Small intestine (tissue), 7 donors: Measurements from ENCODE around the gene ZSWIM4. TPM values are rescaled to one million over a fixed set of nuclear protein-coding genes. Genes with fewer than 3 reads are reported as not detected.
"Not testable (repeated sequence)": the region's sequence is repeated elsewhere in the genome, so short reads cannot be mapped to it uniquely, and the experiment has no call there.

Experiments
- DNase-seq, 2 donors: peaks; one replicate each; pipeline versions ENCODE4 v3.0.0 to v3.0.0-alpha.2; 2013
- FAIRE-seq: peaks from 2 replicates; lab custom pipeline; 2012; peaks lifted over from hg19 to GRCh38; lab: Jason Lieb, UNC
- H3K27ac ChIP-seq, 3 donors: one replicate each; pipeline ENCODE4 v1.5.1; 2013; ENCODE audit warnings: low read length in 2 of 3, mild to moderate bottlenecking in 2 of 3, control low read depth in 1 of 3, inconsistent platforms in 1 of 3, low read depth in 1 of 3, moderate library complexity in 1 of 3
- H3K27me3 ChIP-seq, 3 donors: one replicate each; pipeline ENCODE4 v1.6.1; 2013; ENCODE audit warnings: low read length in 3 of 3, inconsistent platforms in 1 of 3; ENCODE audit not compliant: control insufficient read depth in 3 of 3, insufficient read depth in 3 of 3
- H3K36me3 ChIP-seq, 3 donors: one replicate each; pipeline ENCODE4 v1.6.1; 2013; ENCODE audit warnings: low read length in 3 of 3, inconsistent platforms in 1 of 3, low read depth in 1 of 3, mild to moderate bottlenecking in 1 of 3, moderate library complexity in 1 of 3; ENCODE audit not compliant: control insufficient read depth in 3 of 3, insufficient read depth in 2 of 3
- H3K4me1 ChIP-seq, 3 donors: one replicate each; pipeline ENCODE4 v1.6.1; 2013; ENCODE audit warnings: low read length in 2 of 3, inconsistent platforms in 1 of 3, low read depth in 1 of 3, mild to moderate bottlenecking in 1 of 3, moderate library complexity in 1 of 3; ENCODE audit not compliant: control insufficient read depth in 3 of 3, insufficient read depth in 2 of 3
- H3K4me3 ChIP-seq, 3 donors: one replicate each; pipeline ENCODE4 v1.5.1; 2013; ENCODE audit warnings: low read length in 3 of 3, control low read depth in 1 of 3, inconsistent platforms in 1 of 3, low read depth in 1 of 3, mild to moderate bottlenecking in 1 of 3, moderate library complexity in 1 of 3
- H3K9me3 ChIP-seq, 2 donors: one replicate each; pipeline ENCODE4 v1.6.1; 2013; ENCODE audit warnings: low read depth in 1 of 2, low read length in 1 of 2; ENCODE audit not compliant: control insufficient read depth in 2 of 2, insufficient read depth in 1 of 2
- WGBS, 3 donors: extraction: QIAGEN DNeasy Blood & Tissue Kit; methylation state at CpG; one replicate each; pipeline ENCODE4 v1.1.7; 2013; 5-methylcytosine and 5-hydroxymethylcytosine counted together
- polyA plus RNA-seq, 4 donors: library from polyadenylated mRNA; stranded (reverse) in 3 of 4; unstranded in 1 of 4; fragments of 200-250 nt in 3 of 4; fragments of 120-200 nt in 1 of 4; gene quantifications; one replicate each; pipeline versions ENCODE4 v1.2.1 to v1.2.3, GENCODE V29; 2013
- donor health status: healthy with polysubstance abuse.
- donor health status: control.
- donor health status: control.
- donor health status: Bipolar disorder and iron deficiency.
- donor health status: healthy.

The ZSWIM4 gene
- polyA plus RNA-seq, 4 donors = 0.45 to 4.0 (median 1.8) TPM

DNA sequence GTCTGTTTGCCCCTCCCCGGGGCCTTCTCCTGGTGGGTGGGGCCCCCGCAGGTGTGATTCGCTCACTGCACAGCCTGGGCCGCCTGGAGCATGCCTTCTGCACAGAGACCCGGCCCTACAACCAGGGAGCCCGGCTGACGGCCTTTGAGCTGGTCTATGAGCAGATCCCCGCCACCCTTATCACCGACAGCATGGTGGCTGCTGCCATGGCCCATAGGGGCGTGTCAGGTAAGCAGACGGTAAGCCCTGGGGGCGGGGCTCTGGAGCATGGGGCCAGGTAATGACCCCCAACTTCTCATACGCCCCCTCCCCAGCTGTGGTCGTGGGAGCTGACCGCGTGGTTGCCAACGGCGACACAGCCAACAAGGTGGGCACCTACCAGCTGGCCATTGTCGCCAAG, 26.7 kb upstream of the ZSWIM4 start:
- FAIRE-seq (no peak), DNase-seq (no peak)
- H3K36me3 ChIP-seq = peaks cover 0 to 60% (median 10%) of the 10 kb centered on the region in 3 donors
- no peaks in the 10 kb centered on the region for H3K27me3 ChIP-seq
- WGBS, 3 donors = 86 to 92% (median 89%) methylated on average over 19 of the region's 19 CpGs
- no peaks in the 10 kb centered on the region for H3K9me3 ChIP-seq
- H3K4me1 ChIP-seq = peaks cover 0 to 9% (median 0%) of the 10 kb centered on the region in 3 donors
- H3K4me3 ChIP-seq = no peak overlapping the region
- H3K27ac ChIP-seq = no peak overlapping the region

GRCh38 chr19:13770013-13770635, 25.1 kb upstream of the ZSWIM4 start:
- H3K4me3 ChIP-seq = no peak overlapping the region
- no peak overlapping the region for H3K27ac ChIP-seq
- WGBS, 3 donors = 89 to 91% (median 89%) methylated on average over 16 of the region's 16 CpGs
- no peak for FAIRE-seq
- H3K27me3 ChIP-seq = no peaks in the 10 kb centered on the region
- H3K36me3 ChIP-seq = peaks cover 0 to 61% (median 10%) of the 10 kb centered on the region in 3 donors
- H3K9me3 ChIP-seq = no peaks in the 10 kb centered on the region
- no peak for DNase-seq
- peaks cover 0 to 3% (median 0%) of the 10 kb centered on the region in 3 donors for H3K4me1 ChIP-seq

GRCh38 chr19:13774217-13775191, 20.7 kb upstream of the ZSWIM4 start, which contains the start of gene C19orf53:
C19orf53 (plus strand) TSS chr19:13774456; CDS start chr19:13774478, 22 bp downstream.
- no peaks in the 10 kb centered on the region for H3K9me3 ChIP-seq
- peak within 1 kb of the TSS; percentile 64 to 98 (median 78) for H3K4me3 ChIP-seq
- H3K27ac ChIP-seq = peak within 1 kb of the TSS; percentile 56 to 87 (median 84)
- FAIRE-seq (no peak), DNase-seq (peak; percentile 90 to 95)
- H3K36me3 ChIP-seq = peaks cover 4 to 66% (median 8%) of the 10 kb centered on the region in 3 donors
- H3K4me1 ChIP-seq = peaks cover 0 to 6% (median 0%) of the 10 kb centered on the region in 3 donors
- no peaks in the 10 kb centered on the region for H3K27me3 ChIP-seq
- WGBS, 3 donors = 0 to 1% (median 0%) methylated on average over 61 of the region's 61 CpGs

DNA sequence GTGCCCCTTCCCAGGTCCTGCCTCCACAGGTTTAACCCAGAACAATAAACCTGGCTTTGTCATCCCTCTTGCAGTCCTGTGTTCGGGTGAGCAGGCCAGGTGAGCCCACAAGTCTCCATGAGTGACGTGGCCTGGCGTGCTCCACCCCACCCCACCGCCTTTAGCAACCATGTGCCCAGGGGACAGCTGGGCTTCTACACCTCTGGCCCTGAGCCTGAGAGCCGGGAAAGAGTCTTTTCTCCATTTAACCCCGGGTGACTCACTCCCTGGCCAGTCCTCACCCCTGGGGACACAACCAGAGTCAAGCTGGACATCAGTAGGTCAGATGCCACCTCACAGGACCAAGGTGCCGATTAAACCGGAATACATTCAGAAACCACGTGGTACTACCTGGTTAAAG, 16.8 kb upstream of the ZSWIM4 start:
- Histone ChIP-seq H3K9me3 (no peaks in the 10 kb centered on the region), H3K4me3 (no peak overlapping the region), H3K27me3 (no peaks in the 10 kb centered on the region), H3K36me3 (peaks cover 2 to 47% (median 4%) of the 10 kb centered on the region in 3 donors), H3K27ac (no peak overlapping the region), H3K4me1 (peaks cover 0 to 12% (median 0%) of the 10 kb centered on the region in 3 donors)
- 82 to 87% (median 83%) methylated on average over 9 of the region's 9 CpGs for WGBS, 3 donors
- DNase-seq (no peak), FAIRE-seq (no peak)

- no peak overlapping the region for H3K4me3 ChIP-seq
- FAIRE-seq (no peak), DNase-seq (no peak)
- H3K27ac ChIP-seq = no peak overlapping the region
- WGBS, 3 donors = 79 to 93% (median 88%) methylated on average over 6 of the region's 6 CpGs
- H3K36me3 ChIP-seq = peaks cover 2 to 44% (median 4%) of the 10 kb centered on the region in 3 donors
- peaks cover 0 to 12% (median 0%) of the 10 kb centered on the region in 3 donors for H3K4me1 ChIP-seq
- H3K9me3 ChIP-seq = no peaks in the 10 kb centered on the region
- no peaks in the 10 kb centered on the region for H3K27me3 ChIP-seq
These were observed 16.4 kb upstream of the ZSWIM4 start for GRCh38 chr19:13778847-13779246.

- H3K36me3 ChIP-seq = peaks cover 2 to 44% (median 4%) of the 10 kb centered on the region in 3 donors
- H3K4me3 ChIP-seq, H3K27me3 ChIP-seq, H3K9me3 ChIP-seq, H3K27ac ChIP-seq, DNase-seq, FAIRE-seq: not testable (repeated sequence)
- 93 to 98% (median 96%) methylated on average over 8 of the region's 8 CpGs for WGBS, 3 donors
- H3K4me1 ChIP-seq = peaks cover 0 to 12% (median 0%) of the 10 kb centered on the region in 3 donors
These were observed 15.4 kb upstream of the ZSWIM4 start for GRCh38 chr19:13779794-13780193.

GRCh38 chr19:13781547-13781946, 13.7 kb upstream of the ZSWIM4 start:
- Histone ChIP-seq H3K4me1 (peaks cover 0 to 10% (median 0%) of the 10 kb centered on the region in 3 donors), H3K9me3 (no peaks in the 10 kb centered on the region), H3K36me3 (peaks cover 0 to 36% (median 4%) of the 10 kb centered on the region in 3 donors), H3K27me3 (no peaks in the 10 kb centered on the region), H3K27ac (peak overlapping the region in 1 of 3 donors; percentile 58), H3K4me3 (no peak overlapping the region)
- FAIRE-seq = no peak
- WGBS, 3 donors = 0 to 14% (median 11%) methylated on average over 5 of the region's 5 CpGs
- peak in 1 of 2 donors; percentile 72 for DNase-seq

GRCh38 chr19:13782537-13782936, 12.7 kb upstream of the ZSWIM4 start:
- Histone ChIP-seq H3K27me3 (no peaks in the 10 kb centered on the region), H3K4me3 (no peak overlapping the region), H3K36me3 (peaks cover 0 to 26% (median 4%) of the 10 kb centered on the region in 3 donors), H3K4me1 (peaks cover 0 to 10% (median 0%) of the 10 kb centered on the region in 3 donors), H3K9me3 (no peaks in the 10 kb centered on the region), H3K27ac (no peak overlapping the region)
- 65 to 73% (median 67%) methylated on average over 8 of the region's 8 CpGs for WGBS, 3 donors
- no peak for FAIRE-seq
- DNase-seq = no peak
